Measurements from ENCODE around the gene RGS19. TPM values are rescaled to one million over a fixed set of nuclear protein-coding genes. Genes with fewer than 3 reads are reported as not detected.
"Not testable (repeated sequence)": the region's sequence is repeated elsewhere in the genome, so short reads cannot be mapped to it uniquely, and the experiment has no call there.

Gene RGS19, protein sequence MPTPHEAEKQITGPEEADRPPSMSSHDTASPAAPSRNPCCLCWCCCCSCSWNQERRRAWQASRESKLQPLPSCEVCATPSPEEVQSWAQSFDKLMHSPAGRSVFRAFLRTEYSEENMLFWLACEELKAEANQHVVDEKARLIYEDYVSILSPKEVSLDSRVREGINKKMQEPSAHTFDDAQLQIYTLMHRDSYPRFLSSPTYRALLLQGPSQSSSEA
- 10 to 100 TPM; 38.1 to 40.0 TPM for total RNA-seq

DNA sequence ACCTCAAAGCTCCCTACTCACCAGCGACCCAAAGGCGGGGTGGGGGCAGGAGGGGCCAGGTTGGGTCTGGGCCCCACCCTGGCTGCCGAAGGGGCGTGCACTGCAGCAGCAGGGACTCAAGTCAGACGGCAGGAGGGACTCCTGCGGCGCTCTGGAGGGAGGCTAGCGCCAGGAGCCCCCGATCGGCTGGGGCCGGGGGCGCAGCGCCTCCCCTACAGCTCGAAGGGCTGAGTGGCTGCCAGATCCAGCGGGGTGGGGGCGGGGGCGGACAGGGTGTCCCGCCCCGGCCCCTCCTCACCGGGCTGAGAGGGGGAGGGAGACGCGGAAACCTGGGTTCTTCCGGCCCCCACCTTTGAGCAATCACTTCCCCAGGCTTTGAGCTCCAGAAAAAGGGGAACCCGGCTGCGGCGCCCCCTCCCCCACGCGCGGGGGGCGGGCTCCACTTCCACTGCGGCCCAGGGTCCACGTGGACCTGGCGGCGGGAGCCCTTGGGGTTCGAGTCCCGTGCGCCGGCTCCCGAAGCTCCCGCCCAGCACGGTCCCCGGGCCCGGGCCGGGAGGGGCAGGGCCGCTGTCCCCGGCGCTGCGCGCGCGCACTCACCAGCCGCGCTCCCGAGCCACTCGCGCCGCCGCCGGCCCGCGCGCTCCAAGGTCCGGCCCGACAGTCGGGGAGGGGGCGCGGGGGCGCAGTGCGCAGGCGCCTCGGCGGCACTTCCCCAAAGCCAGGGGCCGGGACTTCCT is at the start of gene RGS19:
Gene RGS19 (minus strand): TSS at position 246 of the 740 bp plus-strand sequence. CDS start 2,632 bp downstream, outside the sequence.
- H3K4me1 Mint-ChIP-seq (ENCODE audit: low read depth) = peaks cover 43% of the 10 kb centered on the region
- no peaks in the 10 kb centered on the region for H3K36me3 Mint-ChIP-seq (ENCODE audit: insufficient read depth in 2 of 2)
- H3K27me3 Mint-ChIP-seq (ENCODE audit: low read depth) = peaks cover 4% of the 10 kb centered on the region
- peak within 1 kb of the TSS; percentile 44 for H3K27ac Mint-ChIP-seq
- peak within 1 kb of the TSS; percentile 94 to 95 for H3K4me3 Mint-ChIP-seq
- peak; percentile 16 to 60 for ATAC-seq (replicated peaks in 1 of 2)
- peak; percentile 67 to 77 for DNase-seq
- H3K9me3 Mint-ChIP-seq = no peaks in the 10 kb centered on the region

DNA sequence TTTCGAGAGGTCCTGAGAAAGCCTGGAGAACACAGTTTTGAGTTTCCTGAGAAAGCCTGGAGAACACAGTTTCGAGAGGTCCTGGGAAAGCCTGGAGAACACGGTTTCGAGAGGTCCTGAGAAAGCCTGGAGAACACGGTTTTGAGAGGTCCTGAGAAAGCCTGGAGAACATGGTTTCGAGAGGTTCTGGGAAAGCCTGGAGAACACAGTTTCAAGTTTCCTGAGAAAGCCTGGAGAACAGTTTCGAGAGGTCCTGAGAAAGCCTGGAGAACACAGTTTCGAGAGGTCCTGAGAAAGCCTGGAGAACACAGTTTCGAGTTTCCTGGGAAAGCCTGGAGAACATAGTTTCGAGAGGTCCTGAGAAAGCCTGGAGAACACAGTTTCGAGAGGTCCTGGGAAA is 44.2 kb upstream of the RGS19 start:
- H3K9me3 Mint-ChIP-seq; DNase-seq; ATAC-seq (replicated peaks in 1 of 2); H3K4me3 Mint-ChIP-seq; H3K36me3 Mint-ChIP-seq (ENCODE audit: insufficient read depth in 2 of 2); H3K4me1 Mint-ChIP-seq (ENCODE audit: low read depth); H3K27me3 Mint-ChIP-seq (ENCODE audit: low read depth); H3K27ac Mint-ChIP-seq: not testable (repeated sequence)

DNA sequence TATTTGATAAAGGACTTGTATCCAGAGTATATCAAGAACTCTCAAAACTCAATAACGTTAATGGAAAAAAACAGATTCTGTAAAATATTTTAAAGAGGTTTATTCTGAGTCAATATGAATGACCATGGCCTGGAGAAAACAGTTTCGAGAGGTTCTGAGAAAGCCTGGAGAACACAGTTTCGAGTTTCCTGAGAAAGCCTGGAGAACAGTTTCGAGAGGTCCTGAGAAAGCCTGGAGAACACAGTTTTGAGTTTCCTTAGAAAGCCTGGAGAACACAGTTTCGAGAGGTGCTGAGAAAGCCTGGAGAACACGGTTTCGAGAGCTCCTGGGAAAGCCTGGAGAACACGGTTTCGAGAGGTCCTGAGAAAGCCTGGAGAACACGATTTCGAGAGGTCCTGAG is 43.6 kb upstream of the RGS19 start:
- H3K4me1 Mint-ChIP-seq (ENCODE audit: low read depth); H3K9me3 Mint-ChIP-seq; DNase-seq; H3K4me3 Mint-ChIP-seq; H3K27ac Mint-ChIP-seq; ATAC-seq (replicated peaks in 1 of 2); H3K27me3 Mint-ChIP-seq (ENCODE audit: low read depth); H3K36me3 Mint-ChIP-seq (ENCODE audit: insufficient read depth in 2 of 2): not testable (repeated sequence)

DNA sequence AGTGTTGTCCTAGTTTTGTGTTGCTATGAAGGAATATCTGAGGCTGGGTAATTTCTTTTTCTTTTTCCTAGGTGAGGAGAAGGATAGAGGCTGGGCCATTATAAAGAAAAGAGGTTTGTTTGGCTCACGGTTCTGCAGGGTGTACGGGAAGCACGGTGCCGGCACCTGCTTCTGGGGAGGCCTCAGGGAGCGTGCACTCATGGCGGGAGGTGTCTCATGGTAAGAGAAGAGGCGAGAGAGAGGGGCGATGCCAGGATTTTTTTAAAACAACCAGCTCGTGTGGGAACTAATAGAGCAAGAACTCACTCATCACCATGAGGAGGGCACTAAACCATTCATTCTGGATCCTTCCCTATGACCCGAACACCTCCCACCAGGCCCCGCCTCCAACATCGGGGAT is 42.3 kb upstream of the RGS19 start:
- no peaks in the 10 kb centered on the region for H3K27me3 Mint-ChIP-seq (ENCODE audit: low read depth)
- H3K4me1 Mint-ChIP-seq (ENCODE audit: low read depth) = peaks cover 9% of the 10 kb centered on the region
- DNase-seq (no peak), ATAC-seq (replicated peaks in 1 of 2) (no peak)
- H3K27ac Mint-ChIP-seq = no peak overlapping the region
- no peaks in the 10 kb centered on the region for H3K36me3 Mint-ChIP-seq (ENCODE audit: insufficient read depth in 2 of 2)
- H3K4me3 Mint-ChIP-seq = no peak overlapping the region
- no peaks in the 10 kb centered on the region for H3K9me3 Mint-ChIP-seq

DNA sequence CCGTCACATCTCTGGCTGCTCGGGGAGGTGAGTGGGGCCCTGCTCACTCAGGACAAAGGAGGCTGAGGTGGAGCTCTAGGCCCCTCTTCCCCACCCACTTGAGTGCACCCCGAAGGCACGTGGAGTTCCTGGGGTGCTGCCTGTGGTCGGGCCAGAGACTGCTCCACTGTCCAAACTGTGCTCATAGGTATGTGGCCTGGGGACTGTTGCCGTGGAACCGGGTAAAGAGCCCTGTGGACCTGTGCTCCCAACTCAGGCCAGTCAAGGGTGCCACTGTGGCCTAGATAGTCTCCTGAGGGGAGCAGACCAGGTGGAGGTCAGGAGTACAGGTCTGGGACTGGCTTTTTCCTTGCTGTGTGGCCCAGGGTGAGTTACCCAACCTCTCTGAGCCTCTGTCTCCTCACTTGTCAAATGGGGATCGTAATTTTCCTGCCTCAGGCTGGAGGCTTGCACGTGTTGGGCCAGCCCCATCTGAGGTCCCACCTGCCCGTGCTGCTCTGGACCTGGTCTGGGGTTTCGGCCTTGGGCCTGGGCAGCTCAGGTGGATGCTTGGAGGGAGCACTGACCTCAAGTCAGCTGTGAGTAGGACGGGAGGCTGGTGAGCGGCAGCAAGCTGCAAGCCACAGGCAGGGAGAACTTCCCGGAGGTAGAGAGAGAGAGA is 40.5 kb upstream of the RGS19 start:
- peak in 1 of 2 donors; percentile 35 for ATAC-seq (replicated peaks in 1 of 2)
- Mint-ChIP-seq H3K36me3 (ENCODE audit: insufficient read depth in 2 of 2) (no peaks in the 10 kb centered on the region), H3K27me3 (ENCODE audit: low read depth) (no peaks in the 10 kb centered on the region), H3K9me3 (no peaks in the 10 kb centered on the region), H3K4me1 (ENCODE audit: low read depth) (peaks cover 9% of the 10 kb centered on the region), H3K4me3 (peak overlapping the region; percentile 63 to 72), H3K27ac (no peak overlapping the region)
- DNase-seq = no peak

DNA sequence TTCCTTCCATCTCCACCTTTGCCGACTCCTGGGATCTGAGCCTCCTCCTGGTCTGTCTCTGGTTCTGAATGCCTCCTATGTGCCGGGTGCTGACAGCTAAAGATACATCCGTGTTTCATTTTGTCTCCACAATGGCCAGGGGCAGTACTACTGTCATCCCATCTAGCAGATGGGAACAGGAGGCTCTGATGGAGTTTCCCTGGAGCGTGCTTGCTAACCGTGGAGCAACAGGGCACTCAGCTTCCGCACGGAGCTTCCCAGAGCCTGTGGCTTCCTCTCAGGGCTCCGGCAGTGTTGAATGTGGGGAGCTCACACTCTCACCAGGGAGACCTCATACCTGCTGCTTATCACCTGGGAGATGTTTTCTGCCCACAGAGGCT is 40.0 kb upstream of the RGS19 start:
- peaks cover 9% of the 10 kb centered on the region for H3K4me1 Mint-ChIP-seq (ENCODE audit: low read depth)
- no peak overlapping the region for H3K27ac Mint-ChIP-seq
- DNase-seq (no peak), ATAC-seq (replicated peaks in 1 of 2) (no peak)
- H3K36me3 Mint-ChIP-seq (ENCODE audit: insufficient read depth in 2 of 2) = no peaks in the 10 kb centered on the region
- no peak overlapping the region for H3K4me3 Mint-ChIP-seq
- no peaks in the 10 kb centered on the region for H3K27me3 Mint-ChIP-seq (ENCODE audit: low read depth)
- no peaks in the 10 kb centered on the region for H3K9me3 Mint-ChIP-seq

DNA sequence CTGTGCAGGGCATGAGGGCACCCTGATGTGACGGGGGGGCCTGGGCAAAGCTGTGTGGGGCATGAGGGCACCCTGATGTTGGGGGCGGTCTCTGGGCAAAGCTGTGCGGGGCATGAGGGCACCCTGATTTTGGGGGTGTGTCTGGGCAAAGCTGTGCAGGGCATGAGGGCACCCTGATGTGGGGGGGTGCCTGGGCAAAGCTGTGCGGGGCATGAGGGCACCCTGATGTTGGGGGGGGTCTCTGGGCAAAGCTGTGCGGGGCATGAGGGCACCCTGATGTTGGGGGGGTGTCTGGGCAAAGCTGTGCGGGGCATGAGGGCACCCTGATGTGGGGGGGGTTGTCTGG is 38.1 kb upstream of the RGS19 start:
- ATAC-seq (replicated peaks in 1 of 2); H3K4me3 Mint-ChIP-seq; H3K4me1 Mint-ChIP-seq (ENCODE audit: low read depth); H3K9me3 Mint-ChIP-seq; H3K36me3 Mint-ChIP-seq (ENCODE audit: insufficient read depth in 2 of 2); H3K27me3 Mint-ChIP-seq (ENCODE audit: low read depth); H3K27ac Mint-ChIP-seq; DNase-seq: not testable (repeated sequence)

DNA sequence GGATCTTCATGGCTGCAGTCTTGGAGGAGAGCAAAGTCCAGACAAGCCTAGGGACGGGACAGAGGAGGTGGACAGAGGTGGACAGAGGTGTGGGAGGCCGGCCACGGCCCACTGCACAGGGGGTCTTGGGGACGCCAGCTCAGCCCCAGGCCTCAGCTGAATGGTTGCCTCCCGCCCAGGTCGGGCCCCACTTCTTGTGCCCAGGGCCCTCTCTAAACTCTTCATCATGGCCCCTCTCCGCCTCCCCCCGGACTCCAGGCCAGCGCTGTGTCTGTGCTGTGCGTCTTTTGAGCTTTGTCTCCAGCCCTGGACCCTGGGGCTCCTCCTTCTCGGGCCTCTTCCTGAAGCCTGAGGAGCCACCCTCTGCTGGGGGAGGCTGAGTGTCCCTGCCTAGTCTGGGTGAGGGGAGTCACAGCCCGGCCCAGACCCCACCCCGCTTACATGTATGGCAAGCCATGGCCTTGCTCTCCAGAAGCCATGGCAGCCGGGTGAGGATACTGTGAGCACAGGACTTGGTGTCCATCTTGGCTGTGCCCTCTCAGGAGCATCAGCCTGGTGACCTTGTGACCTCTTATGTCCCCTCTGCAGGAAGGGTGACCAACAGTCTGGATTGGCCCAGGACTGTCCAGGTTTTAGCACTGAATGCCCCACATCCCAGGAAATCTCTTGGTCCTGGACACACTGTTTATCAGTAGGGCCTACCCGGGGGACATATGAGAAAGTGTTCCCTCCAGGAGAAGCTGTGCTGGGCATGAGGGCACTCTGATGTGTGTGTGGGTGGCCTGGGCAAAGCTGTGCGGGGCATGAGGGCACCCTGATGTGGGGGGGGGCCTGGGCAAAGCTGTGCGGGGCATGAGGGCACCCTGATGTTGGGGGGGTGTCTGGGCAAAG is 37.5 kb upstream of the RGS19 start:
- ATAC-seq (replicated peaks in 1 of 2) (no peak), DNase-seq (no peak)
- Mint-ChIP-seq H3K27ac (no peak overlapping the region), H3K27me3 (ENCODE audit: low read depth) (no peaks in the 10 kb centered on the region), H3K9me3 (no peaks in the 10 kb centered on the region), H3K4me3 (no peak overlapping the region), H3K4me1 (ENCODE audit: low read depth) (peaks cover 9% of the 10 kb centered on the region), H3K36me3 (ENCODE audit: insufficient read depth in 2 of 2) (no peaks in the 10 kb centered on the region)

DNA sequence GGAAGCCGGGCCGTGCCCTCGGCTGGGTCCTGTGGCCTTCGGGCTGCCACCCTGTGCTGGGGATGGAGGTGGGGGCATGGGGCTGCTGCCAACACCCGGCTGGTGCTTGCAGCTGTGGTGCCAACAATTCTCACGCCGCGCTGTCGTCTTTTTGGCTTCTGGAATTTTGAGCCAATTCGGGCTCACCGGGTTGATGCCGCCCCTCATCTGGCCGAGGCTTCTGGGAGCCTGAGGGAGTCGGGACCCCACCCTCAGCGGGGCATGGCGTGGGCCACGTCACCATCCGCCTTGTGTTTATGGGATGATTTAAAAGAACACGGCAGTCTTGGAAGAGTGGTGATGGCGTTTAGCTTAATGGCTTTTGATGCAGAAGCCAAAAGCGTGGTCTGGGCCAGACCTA is 36.7 kb upstream of the RGS19 start:
- peaks cover 9% of the 10 kb centered on the region for H3K4me1 Mint-ChIP-seq (ENCODE audit: low read depth)
- H3K4me3 Mint-ChIP-seq = no peak overlapping the region
- ATAC-seq (replicated peaks in 1 of 2) (no peak), DNase-seq (no peak)
- H3K27me3 Mint-ChIP-seq (ENCODE audit: low read depth) = no peaks in the 10 kb centered on the region
- H3K9me3 Mint-ChIP-seq = no peaks in the 10 kb centered on the region
- H3K27ac Mint-ChIP-seq = no peak overlapping the region
- H3K36me3 Mint-ChIP-seq (ENCODE audit: insufficient read depth in 2 of 2) = no peaks in the 10 kb centered on the region

DNA sequence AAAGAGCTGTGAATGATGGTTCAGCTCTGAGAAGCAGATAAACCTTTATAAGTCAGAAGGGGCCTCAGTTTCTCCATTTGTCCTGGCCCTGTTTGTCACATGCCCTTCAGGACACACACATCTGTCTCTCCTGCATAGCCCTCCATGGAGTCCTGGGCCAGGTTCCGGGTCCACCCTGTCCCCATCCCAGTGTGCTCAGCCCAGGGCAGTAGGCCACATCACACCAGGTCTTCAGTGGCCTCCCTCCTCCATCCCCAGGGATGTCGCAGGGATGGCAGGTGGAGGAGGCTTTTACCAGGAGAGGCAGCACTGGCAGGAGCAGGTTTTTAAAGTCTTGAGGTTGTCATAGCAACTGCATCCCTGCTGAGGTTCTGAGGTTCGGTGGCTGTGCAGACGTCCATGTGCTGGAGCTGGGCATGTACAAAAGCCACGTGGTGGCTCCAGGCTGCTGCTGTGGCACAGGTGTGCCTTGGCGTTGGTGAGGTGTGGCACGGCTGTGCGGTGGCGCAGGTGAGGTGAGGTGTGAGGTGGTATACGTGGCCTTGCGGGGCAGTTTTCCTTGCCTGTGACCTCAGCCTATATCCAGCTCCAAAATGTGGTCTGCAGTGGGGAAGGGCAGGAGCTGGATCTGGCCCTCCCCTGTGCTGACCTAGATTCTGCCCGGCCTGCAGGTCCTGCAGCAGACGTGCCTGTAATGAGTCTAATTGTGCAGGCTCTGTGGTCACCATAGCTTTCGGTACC is 36.0 kb upstream of the RGS19 start:
- H3K4me1 Mint-ChIP-seq (ENCODE audit: low read depth) = peaks cover 6% of the 10 kb centered on the region
- no peaks in the 10 kb centered on the region for H3K9me3 Mint-ChIP-seq
- ATAC-seq (replicated peaks in 1 of 2) = no peak
- no peak for DNase-seq
- no peak overlapping the region for H3K27ac Mint-ChIP-seq
- no peaks in the 10 kb centered on the region for H3K36me3 Mint-ChIP-seq (ENCODE audit: insufficient read depth in 2 of 2)
- no peak overlapping the region for H3K4me3 Mint-ChIP-seq
- H3K27me3 Mint-ChIP-seq (ENCODE audit: low read depth) = no peaks in the 10 kb centered on the region

DNA sequence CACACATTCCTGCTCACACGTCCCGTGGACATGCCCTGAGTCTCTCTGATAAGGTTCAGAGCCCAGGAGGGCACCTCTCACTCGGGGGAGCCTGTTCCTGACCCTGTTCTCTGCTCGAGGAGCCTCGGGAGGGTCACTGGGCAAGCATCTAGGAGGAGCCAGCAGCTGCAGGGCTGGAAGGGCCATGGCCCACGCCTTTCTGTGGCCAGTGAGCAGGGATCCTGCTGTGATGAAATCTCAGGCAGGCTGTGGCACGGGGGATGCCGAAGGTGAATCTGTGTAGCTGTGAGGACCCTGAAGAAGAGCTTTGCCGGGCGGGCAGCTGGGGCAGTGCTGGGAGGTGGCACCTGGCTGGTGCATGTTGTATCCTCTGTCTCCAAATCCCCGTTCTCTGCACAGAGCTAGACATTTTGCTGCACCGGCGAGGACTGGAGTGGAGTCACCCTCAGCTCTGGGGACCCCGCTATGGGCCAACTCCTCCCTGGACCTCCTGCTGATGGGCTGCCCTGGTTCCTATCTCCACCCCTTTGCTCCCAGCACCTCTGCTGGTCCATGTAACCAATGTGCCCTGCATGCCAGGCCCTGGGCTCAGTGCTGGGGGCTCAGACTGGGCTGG is 35.1 kb upstream of the RGS19 start:
- Mint-ChIP-seq H3K9me3 (no peaks in the 10 kb centered on the region), H3K4me1 (ENCODE audit: low read depth) (no peaks in the 10 kb centered on the region), H3K27ac (no peak overlapping the region), H3K4me3 (no peak overlapping the region), H3K27me3 (ENCODE audit: low read depth) (no peaks in the 10 kb centered on the region), H3K36me3 (ENCODE audit: insufficient read depth in 2 of 2) (no peaks in the 10 kb centered on the region)
- ATAC-seq (replicated peaks in 1 of 2) (no peak), DNase-seq (no peak)

DNA sequence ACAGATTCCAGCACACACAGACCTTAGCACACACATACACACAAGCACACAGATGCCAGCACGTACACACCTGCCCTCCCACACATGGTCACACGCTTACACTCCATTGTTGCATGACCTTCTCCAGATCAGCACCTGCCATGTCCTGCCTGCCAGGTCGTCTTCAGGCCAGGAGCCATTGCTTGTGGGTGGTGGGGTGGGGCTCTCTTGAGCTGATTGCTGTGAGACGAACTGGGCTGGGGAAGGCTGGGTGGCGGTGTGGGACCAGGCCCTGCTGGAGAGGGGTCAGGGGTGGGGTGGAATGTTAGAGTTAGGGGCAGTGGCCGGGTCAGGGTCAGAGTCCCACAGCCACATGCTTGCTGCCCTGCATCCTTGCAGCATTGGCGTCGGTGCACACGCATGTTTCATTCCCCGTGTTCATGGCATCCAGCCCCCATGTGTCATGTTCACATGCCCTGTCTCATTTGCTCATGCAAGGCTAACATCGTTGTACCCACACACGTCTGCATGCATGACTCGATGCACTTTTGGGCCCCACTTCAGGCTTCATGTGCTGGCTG is 34.6 kb upstream of the RGS19 start:
- no peaks in the 10 kb centered on the region for H3K36me3 Mint-ChIP-seq (ENCODE audit: insufficient read depth in 2 of 2)
- H3K4me1 Mint-ChIP-seq (ENCODE audit: low read depth) = no peaks in the 10 kb centered on the region
- H3K27me3 Mint-ChIP-seq (ENCODE audit: low read depth) = no peaks in the 10 kb centered on the region
- H3K4me3 Mint-ChIP-seq = no peak overlapping the region
- ATAC-seq (replicated peaks in 1 of 2) (no peak), DNase-seq (no peak)
- no peak overlapping the region for H3K27ac Mint-ChIP-seq
- H3K9me3 Mint-ChIP-seq = no peaks in the 10 kb centered on the region
